OCI-LY7 (cell line): ENCODE data around the gene SRSF5.

ENCODE experiments used
- CTCF ChIP-seq: fragments of 200-600 bp; sonication (generic); conservative IDR thresholded peaks from 2 replicates; pipeline ENCODE4 v1.5.1; 2014; ENCODE audit warnings: mild to moderate bottlenecking, antibody characterized with exemption, low read length, moderate library complexity, mixed read lengths
- EZH2phosphoT487 ChIP-seq: fragments of 200-600 bp; sonication (generic); IDR thresholded peaks from 2 replicates; pipeline ENCODE4 v1.6.1; 2018; ENCODE audit warnings: low read depth, borderline replicate concordance, mild to moderate bottlenecking, mixed run types, antibody characterized with exemption, low read length, moderate library complexity, mixed read lengths

GRCh38 chr14:69763761-69764510, 3.0 kb upstream of the SRSF5 start:
- no peak for TF ChIP-seq CTCF
- no peak for TF ChIP-seq EZH2phosphoT487
